Astrocyte of the spinal cord (primary cell): ENCODE results near the gene DTNB.
"Not testable (repeated sequence)": the region's sequence is repeated elsewhere in the genome, so short reads cannot be mapped to it uniquely, and the experiment has no call there.

Experiments used
- DNase-seq: peaks from one replicate; pipeline ENCODE4 v3.0.0; 2011; ENCODE audit warnings: low read depth, low spot score
- H3K4me3 ChIP-seq: 2 replicates; pipeline ENCODE4 v1.5.1; 2011; ENCODE audit warnings: low read depth, mild to moderate bottlenecking, low read length, moderate library complexity
- CTCF ChIP-seq: IDR thresholded peaks from 2 replicates; pipeline ENCODE4 v1.5.1; 2012; ENCODE audit warnings: low read depth, mild to moderate bottlenecking, low read length, inconsistent platforms
- in situ Hi-C: cut with HindIII; loops from 2 replicates; pipeline ENCODE4 v1.10.0; 2017; ENCODE audit warnings: low sequenced_read_pairs

The DTNB gene

GRCh38 chr2:25671622-25672021, 1.8 kb downstream of the DTNB start:
- DNase-seq = no peak
- no peak overlapping the region for H3K4me3 ChIP-seq
- in situ Hi-C loops = no loop called here
- TF ChIP-seq CTCF = no peak

- H3K4me3 ChIP-seq = no peak overlapping the region
- in situ Hi-C loops = no loop called here
- DNase-seq = no peak
- no peak for TF ChIP-seq CTCF
These were observed 3.9 kb downstream of the DTNB start for GRCh38 chr2:25669520-25669919.

GRCh38 chr2:25666218-25666617, 7.2 kb downstream of the DTNB start:
- in situ Hi-C loops = no loop called here
- TF ChIP-seq CTCF = no peak
- DNase-seq = no peak
- no peak overlapping the region for H3K4me3 ChIP-seq

- in situ Hi-C loops, H3K4me3 ChIP-seq, DNase-seq: not testable (repeated sequence)
These were observed 7.9 kb downstream of the DTNB start for GRCh38 chr2:25665429-25665828.

GRCh38 chr2:25664965-25665307, 8.4 kb downstream of the DTNB start:
- no peak overlapping the region for H3K4me3 ChIP-seq
- TF ChIP-seq CTCF = no peak
- in situ Hi-C loops = no loop called here
- no peak for DNase-seq

- no peak overlapping the region for H3K4me3 ChIP-seq
- in situ Hi-C loops = no loop called here
- peak; percentile 81 for TF ChIP-seq CTCF
- DNase-seq = peak; percentile 75
These were observed 9.0 kb downstream of the DTNB start for GRCh38 chr2:25664183-25664964.

- no peak for TF ChIP-seq CTCF
- no peak for DNase-seq
- H3K4me3 ChIP-seq = no peak overlapping the region
- in situ Hi-C loops = no loop called here
These were observed 18.1 kb downstream of the DTNB start for GRCh38 chr2:25655316-25655715.
